MM.1S (cell line): Measurements from ENCODE around the gene RPUSD4.

Experiments
- DNase-seq: peaks from one replicate; pipeline ENCODE4 v3.0.0-alpha.2; 2015
- H2AFZ ChIP-seq: fragments of 300-600 bp; sonication (generic); 2 replicates; pipeline ENCODE4 v1.6.0; 2016; ENCODE audit warnings: antibody characterized with exemption, low read length
- H3F3A ChIP-seq: fragments of 300-600 bp; sonication (generic); 2 replicates; pipeline ENCODE4 v1.6.1; 2016; ENCODE audit warnings: mild to moderate bottlenecking, antibody characterized with exemption, low read length, moderate library complexity, mixed read lengths; ENCODE audit not compliant: insufficient read depth
- H3K27ac ChIP-seq: fragments of 300-600 bp; sonication (generic); 2 replicates; pipeline ENCODE4 v1.5.1; 2016; ENCODE audit warnings: mild to moderate bottlenecking, low read length
- H3K27me3 ChIP-seq: fragments of 300-600 bp; sonication (generic); replicated peaks from 2 replicates; pipeline ENCODE4 v1.6.0; 2016; ENCODE audit warnings: low read length; ENCODE audit not compliant: insufficient read depth
- H3K36me3 ChIP-seq: fragments of 300-600 bp; sonication (generic); replicated peaks from 2 replicates; pipeline ENCODE4 v1.6.1; 2016; ENCODE audit warnings: mild to moderate bottlenecking, low read length, mixed read lengths; ENCODE audit not compliant: insufficient read depth
- H3K4me1 ChIP-seq: fragments of 300-600 bp; sonication (generic); 2 replicates; pipeline ENCODE4 v1.6.1; 2016; ENCODE audit warnings: low read length, mixed read lengths
- H3K4me2 ChIP-seq: fragments of 300-600 bp; sonication (generic); 2 replicates; pipeline ENCODE4 v1.6.0; 2016; ENCODE audit warnings: low read depth, low read length
- H3K4me3 ChIP-seq: fragments of 300-600 bp; sonication (generic); 2 replicates; pipeline ENCODE4 v1.5.1; 2016; ENCODE audit warnings: low read length, mixed read lengths
- H3K79me2 ChIP-seq: fragments of 300-600 bp; sonication (generic); 2 replicates; pipeline ENCODE4 v1.6.1; 2016; ENCODE audit warnings: mixed run types, low read length, mixed read lengths
- H3K9ac ChIP-seq: fragments of 300-600 bp; sonication (generic); 2 replicates; pipeline ENCODE4 v1.6.1; 2016; ENCODE audit warnings: low read length, mixed read lengths
- H3K9me2 ChIP-seq: fragments of 300-600 bp; sonication (generic); replicated peaks from 2 replicates; pipeline ENCODE4 v1.6.1; 2016; ENCODE audit warnings: mild to moderate bottlenecking, low read length, mixed read lengths; ENCODE audit not compliant: insufficient read depth
- H3K9me3 ChIP-seq: fragments of 300-600 bp; sonication (generic); replicated peaks from 2 replicates; pipeline ENCODE4 v1.6.1; 2016; ENCODE audit warnings: mild to moderate bottlenecking, low read length, mixed read lengths; ENCODE audit not compliant: insufficient read depth
- H4K20me1 ChIP-seq: fragments of 300-600 bp; sonication (generic); 2 replicates; pipeline ENCODE4 v1.6.1; 2016; ENCODE audit warnings: mild to moderate bottlenecking, low read length, moderate library complexity, mixed read lengths; ENCODE audit not compliant: insufficient read depth
- CTCF ChIP-seq: fragments of 300-600 bp; sonication (generic); IDR thresholded peaks from 2 replicates; pipeline ENCODE4 v1.5.1; 2016; ENCODE audit warnings: antibody characterized with exemption, low read length, mixed read lengths
- EZH2 ChIP-seq: fragments of 300-600 bp; sonication (generic); optimal IDR thresholded peaks from 2 replicates; pipeline ENCODE3; 2017; ENCODE audit warnings: low read depth, mild to moderate bottlenecking, antibody characterized with exemption, low read length, mixed read lengths
- EZH2phosphoT487 ChIP-seq: fragments of 300-600 bp; sonication (generic); IDR thresholded peaks from 2 replicates; pipeline ENCODE4 v1.6.1; 2018; ENCODE audit warnings: antibody characterized with exemption, low read length

The RPUSD4 gene

GRCh38 chr11:126231725-126232459, 20.4 kb upstream of the RPUSD4 start:
- H3K79me2 ChIP-seq: no peaks in the 10 kb centered on the region
- no peaks in the 10 kb centered on the region for H3K9me3 ChIP-seq
- no peak overlapping the region for H3K27ac ChIP-seq
- H3K4me1 ChIP-seq: no peaks in the 10 kb centered on the region
- no peak for DNase-seq
- no peak for TF ChIP-seq EZH2phosphoT487
- TF ChIP-seq CTCF: no peak
- TF ChIP-seq EZH2: no peak
- no peaks in the 10 kb centered on the region for H3K9me2 ChIP-seq
- H3K9ac ChIP-seq: no peak overlapping the region
- no peak overlapping the region for H3K4me3 ChIP-seq
- no peak overlapping the region for H2AFZ ChIP-seq
- H3K36me3 ChIP-seq: no peaks in the 10 kb centered on the region
- H3K27me3 ChIP-seq: no peaks in the 10 kb centered on the region
- H4K20me1 ChIP-seq: no peaks in the 10 kb centered on the region
- no peaks in the 10 kb centered on the region for H3F3A ChIP-seq
- no peak overlapping the region for H3K4me2 ChIP-seq

GRCh38 chr11:126229858-126230540, 18.5 kb upstream of the RPUSD4 start:
- Histone ChIP-seq H3K36me3 (no peaks in the 10 kb centered on the region), H3K4me3 (no peak overlapping the region), H3K9me3 (no peaks in the 10 kb centered on the region), H4K20me1 (no peaks in the 10 kb centered on the region), H3K27ac (no peak overlapping the region), H3K27me3 (no peaks in the 10 kb centered on the region), H3K9ac (no peak overlapping the region), H3K4me1 (no peaks in the 10 kb centered on the region), H3K9me2 (no peaks in the 10 kb centered on the region), H3K79me2 (peaks cover 8% of the 10 kb centered on the region), H3F3A (no peaks in the 10 kb centered on the region), H3K4me2 (no peak overlapping the region), H2AFZ (no peak overlapping the region)
- DNase-seq: no peak
- TF ChIP-seq CTCF (no peak), EZH2phosphoT487 (no peak), EZH2 (no peak)

- no peak overlapping the region for H3K4me3 ChIP-seq
- peaks cover 38% of the 10 kb centered on the region for H3K79me2 ChIP-seq
- H3K4me1 ChIP-seq: no peaks in the 10 kb centered on the region
- no peaks in the 10 kb centered on the region for H3F3A ChIP-seq
- TF ChIP-seq CTCF (no peak), EZH2phosphoT487 (no peak), EZH2 (no peak)
- no peaks in the 10 kb centered on the region for H3K9me2 ChIP-seq
- no peaks in the 10 kb centered on the region for H4K20me1 ChIP-seq
- H3K4me2 ChIP-seq: no peak overlapping the region
- no peak overlapping the region for H3K27ac ChIP-seq
- no peak for DNase-seq
- H3K9me3 ChIP-seq: no peaks in the 10 kb centered on the region
- H2AFZ ChIP-seq: no peak overlapping the region
- no peak overlapping the region for H3K9ac ChIP-seq
- no peaks in the 10 kb centered on the region for H3K27me3 ChIP-seq
- H3K36me3 ChIP-seq: no peaks in the 10 kb centered on the region
Observed at GRCh38 chr11:126226334-126227084, 15.1 kb upstream of the RPUSD4 start.
